CD4-positive, alpha-beta memory T cell (primary cell): ENCODE results near the gene GNL2. TPM values are rescaled to one million over a fixed set of nuclear protein-coding genes. Genes with fewer than 3 reads are reported as not detected.

Experiments used
- CTCF ChIA-PET: fragments of 350-600 bp; sonication (Branson Sonifier 250); formaldehyde crosslinking; loops from one replicate; lab custom pipeline; 2021; ENCODE audit warnings: inconsistent platforms; ENCODE audit not compliant: partially characterized antibody; lab: Charles Lee
- POLR2A ChIA-PET: fragments of 350-600 bp; sonication (Branson Sonifier 250); formaldehyde crosslinking; loops from one replicate; lab custom pipeline; 2021; ENCODE audit not compliant: partially characterized antibody; lab: Charles Lee
- DNase-seq, 5 donors: peaks; one replicate each; pipeline versions ENCODE4 v3.0.0 to v3.0.0-alpha.2; 2020 to 2022; ENCODE audit warnings: mixed read lengths in 1 of 5
- H3K27ac ChIP-seq: one replicate; pipeline ENCODE4 v1.7.0; 2013; ENCODE audit warnings: low read depth, low read length
- H3K27me3 ChIP-seq: 2 replicates; pipeline ENCODE4 v1.7.0; 2013; ENCODE audit warnings: mild to moderate bottlenecking, low read length, moderate library complexity; ENCODE audit not compliant: insufficient read depth
- H3K36me3 ChIP-seq: 2 replicates; pipeline ENCODE4 v1.7.0; 2013; ENCODE audit warnings: mild to moderate bottlenecking, low read length, moderate library complexity; ENCODE audit not compliant: insufficient read depth
- H3K4me1 ChIP-seq: 2 replicates; pipeline ENCODE4 v1.7.0; 2013; ENCODE audit warnings: mild to moderate bottlenecking, low read length, moderate library complexity; ENCODE audit not compliant: insufficient read depth
- H3K4me3 ChIP-seq, 2 donors: one replicate each; pipeline ENCODE4 v1.7.0; 2013; ENCODE audit warnings: low read length in 2 of 2, mild to moderate bottlenecking in 1 of 2
- H3K9me3 ChIP-seq, 2 donors: one replicate each; pipeline ENCODE4 v1.7.0; 2013; ENCODE audit warnings: low read length in 2 of 2, control low read depth in 1 of 2; ENCODE audit not compliant: control insufficient read depth in 1 of 2
- H3K27ac Mint-ChIP-seq, 7 donors: one replicate each; pipeline ENCODE4 v1.8.0; 2020 to 2021; ENCODE audit warnings: mixed read lengths in 7 of 7, mild to moderate bottlenecking in 6 of 7, inconsistent platforms in 3 of 7, moderate library complexity in 3 of 7
- H3K27me3 Mint-ChIP-seq, 2 donors: one replicate each; pipeline ENCODE4 v1.8.0; 2020 to 2021; ENCODE audit warnings: mixed read lengths in 2 of 2
- H3K36me3 Mint-ChIP-seq, 2 donors: one replicate each; pipeline ENCODE4 v1.8.0; 2020 to 2021; ENCODE audit warnings: mixed read lengths in 2 of 2, inconsistent platforms in 1 of 2, mild to moderate bottlenecking in 1 of 2
- H3K4me1 Mint-ChIP-seq, 4 donors: one replicate each; pipeline ENCODE4 v1.8.0; 2020 to 2021; ENCODE audit warnings: mixed read lengths in 4 of 4, mild to moderate bottlenecking in 1 of 4
- H3K4me3 Mint-ChIP-seq, 8 donors: one replicate each; pipeline ENCODE4 v1.8.0; 2020 to 2021; ENCODE audit warnings: mixed read lengths in 8 of 8, mild to moderate bottlenecking in 7 of 8, moderate library complexity in 6 of 8, inconsistent platforms in 3 of 8
- H3K9me3 Mint-ChIP-seq, 8 donors: one replicate each; pipeline ENCODE4 v1.8.0; 2020 to 2021; ENCODE audit warnings: mixed read lengths in 8 of 8, mild to moderate bottlenecking in 5 of 8, inconsistent platforms in 3 of 8, moderate library complexity in 1 of 8
- intact Hi-C: fragments of 100-400 bp; cut with micrococcal nuclease; formaldehyde crosslinking; loops from one replicate; pipeline ENCODE4 v1.15.1; 2023
- polyA plus RNA-seq, 2 donors: library from polyadenylated mRNA; unstranded; fragments of 300-500 nt; fragmentation: Illumina TruSeq; gene quantifications; one replicate each; pipeline ENCODE4 v1.2.3, GENCODE V29; 2021
- total RNA-seq, 2 experiments: library from RNA; stranded (reverse); gene quantifications; one replicate each; pipeline ENCODE4 v1.2.3, GENCODE V29; 2021

The GNL2 gene
- total and polyA plus RNA-seq, 4 experiments from 2014 or later, result 33.6 to 56.3 (median 35.5) TPM

DNA sequence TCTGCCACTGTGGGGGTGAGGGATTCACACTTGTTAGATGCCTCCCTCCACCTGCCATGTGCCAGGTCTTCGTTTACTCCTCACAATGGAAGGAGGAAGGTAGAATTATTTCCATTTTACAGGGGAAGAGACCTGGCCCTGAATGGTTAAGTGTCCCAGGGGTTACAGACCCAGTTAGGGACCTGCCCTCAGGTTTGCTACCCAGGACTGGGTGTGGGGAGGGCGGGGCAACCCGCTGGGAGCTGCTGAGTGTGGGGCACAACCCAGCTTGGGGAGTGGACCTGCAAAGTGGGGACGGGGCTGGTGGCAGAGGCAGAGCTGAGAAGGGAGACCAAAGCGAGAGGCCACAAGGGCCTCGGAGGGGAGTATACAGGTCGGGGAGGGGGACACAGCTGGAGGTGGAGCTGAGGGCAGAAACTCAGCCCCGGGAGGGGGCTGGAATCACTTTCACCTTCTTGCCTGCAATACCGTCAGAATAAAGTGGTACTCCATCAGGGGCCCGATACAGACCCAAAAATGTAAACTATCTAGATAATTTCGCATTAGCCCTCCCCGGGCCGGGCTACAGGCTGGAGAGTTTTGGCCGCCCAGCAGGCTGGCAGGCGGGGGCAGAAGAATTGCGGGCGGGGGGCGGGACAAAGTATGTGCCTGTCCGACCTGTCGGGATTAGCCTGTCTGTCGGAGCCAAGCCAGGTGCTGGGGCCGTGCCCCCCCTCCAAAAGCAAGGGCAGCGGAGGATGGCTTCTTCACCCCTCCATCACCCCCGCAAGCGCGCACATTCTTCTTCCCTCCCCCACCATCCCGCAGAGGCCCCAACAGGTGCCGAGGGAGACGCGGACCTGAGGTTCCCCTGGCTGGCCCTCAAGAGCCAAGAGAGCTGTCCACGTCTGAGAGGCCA, 37.6 kb upstream of the GNL2 start:
- peaks cover 0 to 3% (median 0%) of the 10 kb centered on the region in 8 donors for H3K9me3 Mint-ChIP-seq
- H3K4me3 Mint-ChIP-seq, result peak overlapping the region in 3 of 8 donors; percentile 20 to 68 (median 36)
- Histone ChIP-seq H3K27me3 (peaks cover 63% of the 10 kb centered on the region), H3K4me3 (no peak overlapping the region), H3K36me3 (no peaks in the 10 kb centered on the region), H3K4me1 (no peaks in the 10 kb centered on the region), H3K27ac (no peak overlapping the region), H3K9me3 (no peaks in the 10 kb centered on the region)
- H3K27ac Mint-ChIP-seq, result no peak overlapping the region
- peaks cover 58 to 67% of the 10 kb centered on the region in 2 donors for H3K27me3 Mint-ChIP-seq
- ChIA-PET CTCF (no interaction called here), POLR2A (no interaction called here)
- no peaks in the 10 kb centered on the region for H3K36me3 Mint-ChIP-seq
- no peak for DNase-seq
- H3K4me1 Mint-ChIP-seq, result peaks cover 7 to 22% (median 12%) of the 10 kb centered on the region in 4 donors
- intact Hi-C loops, result no loop called here

GRCh38 chr1:37631036-37631435, 35.3 kb upstream of the GNL2 start:
- Mint-ChIP-seq H3K36me3 (no peaks in the 10 kb centered on the region), H3K27me3 (peaks cover 64% of the 10 kb centered on the region in 2 donors), H3K9me3 (peaks cover 0 to 2% (median 0%) of the 10 kb centered on the region in 8 donors), H3K4me3 (no peak overlapping the region), H3K27ac (no peak overlapping the region), H3K4me1 (peaks cover 7 to 22% (median 12%) of the 10 kb centered on the region in 4 donors)
- no peak for DNase-seq
- Histone ChIP-seq H3K27ac (no peak overlapping the region), H3K9me3 (no peaks in the 10 kb centered on the region), H3K27me3 (peaks cover 63% of the 10 kb centered on the region), H3K36me3 (no peaks in the 10 kb centered on the region), H3K4me3 (no peak overlapping the region), H3K4me1 (no peaks in the 10 kb centered on the region)
- CTCF ChIA-PET, result no interaction called here
- POLR2A ChIA-PET, result no interaction called here
- intact Hi-C loops, result no loop called here

GRCh38 chr1:37630426-37631028, 34.8 kb upstream of the GNL2 start:
- Mint-ChIP-seq H3K27ac (no peak overlapping the region), H3K36me3 (no peaks in the 10 kb centered on the region), H3K4me3 (peak overlapping the region in 1 of 8 donors; percentile 26), H3K4me1 (peaks cover 6 to 21% (median 12%) of the 10 kb centered on the region in 4 donors), H3K27me3 (peaks cover 60 to 63% of the 10 kb centered on the region in 2 donors), H3K9me3 (peaks cover 0 to 2% (median 0%) of the 10 kb centered on the region in 8 donors)
- no peak for DNase-seq
- Histone ChIP-seq H3K9me3 (no peaks in the 10 kb centered on the region), H3K4me3 (no peak overlapping the region), H3K4me1 (no peaks in the 10 kb centered on the region), H3K36me3 (no peaks in the 10 kb centered on the region), H3K27me3 (peaks cover 60% of the 10 kb centered on the region), H3K27ac (no peak overlapping the region)
- intact Hi-C loops, result no loop called here
- CTCF ChIA-PET, result interaction anchor here (0.8 kb wide), 1 partner anchor 32 kb away, joined by 3 read pairs; no protein-coding TSS in a partner anchor
- POLR2A ChIA-PET, result no interaction called here

GRCh38 chr1:37629726-37630425, 34.1 kb upstream of the GNL2 start:
- Histone ChIP-seq H3K4me3 (no peak overlapping the region), H3K27ac (no peak overlapping the region), H3K9me3 (no peaks in the 10 kb centered on the region), H3K27me3 (peaks cover 54% of the 10 kb centered on the region), H3K36me3 (no peaks in the 10 kb centered on the region), H3K4me1 (no peaks in the 10 kb centered on the region)
- ChIA-PET POLR2A (interaction anchor here (0.6 kb wide), 1 partner anchor 16 kb away, joined by 3 read pairs; no protein-coding TSS in a partner anchor), CTCF (interaction anchor here (0.8 kb wide), 1 partner anchor 32 kb away, joined by 3 read pairs; no protein-coding TSS in a partner anchor)
- DNase-seq, result no peak
- intact Hi-C loops, result no loop called here
- Mint-ChIP-seq H3K27me3 (peaks cover 57 to 62% of the 10 kb centered on the region in 2 donors), H3K9me3 (peaks cover 0 to 2% (median 0%) of the 10 kb centered on the region in 8 donors), H3K27ac (no peak overlapping the region), H3K4me1 (peaks cover 2 to 14% (median 7%) of the 10 kb centered on the region in 4 donors), H3K36me3 (no peaks in the 10 kb centered on the region), H3K4me3 (no peak overlapping the region)

DNA sequence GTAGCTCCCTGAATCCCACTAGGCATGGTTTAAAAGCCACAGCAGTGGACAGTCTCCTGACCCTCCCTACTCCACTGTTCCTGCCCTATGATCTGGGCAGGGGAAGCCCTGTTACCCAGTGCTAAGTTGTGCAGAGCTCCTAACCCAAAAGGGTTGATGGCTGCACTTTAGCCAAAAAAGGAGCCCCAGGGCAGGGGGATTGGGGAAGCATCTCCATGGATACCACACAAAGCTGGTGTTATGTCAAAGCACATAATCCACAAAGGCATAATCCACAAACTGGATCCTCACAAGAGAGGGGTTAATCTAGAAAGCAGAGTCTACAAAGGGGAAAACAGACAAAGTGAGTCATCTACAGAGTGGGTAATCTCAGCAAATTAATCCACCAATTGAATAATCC, 33.3 kb upstream of the GNL2 start:
- no peak for DNase-seq
- no peak overlapping the region for H3K27ac Mint-ChIP-seq
- intact Hi-C loops, result no loop called here
- no peaks in the 10 kb centered on the region for H3K9me3 ChIP-seq
- peaks cover 54% of the 10 kb centered on the region for H3K27me3 ChIP-seq
- no peaks in the 10 kb centered on the region for H3K36me3 ChIP-seq
- POLR2A ChIA-PET, result interaction anchor here (0.6 kb wide), 1 partner anchor 17 kb away, joined by 3 read pairs; no protein-coding TSS in a partner anchor
- H3K9me3 Mint-ChIP-seq, result peaks cover 0 to 2% (median 0%) of the 10 kb centered on the region in 8 donors
- no peaks in the 10 kb centered on the region for H3K36me3 Mint-ChIP-seq
- H3K4me1 Mint-ChIP-seq, result peaks cover 0 to 11% (median 7%) of the 10 kb centered on the region in 4 donors
- H3K27me3 Mint-ChIP-seq, result peaks cover 56 to 64% of the 10 kb centered on the region in 2 donors
- CTCF ChIA-PET, result no interaction called here
- no peak overlapping the region for H3K4me3 ChIP-seq
- no peaks in the 10 kb centered on the region for H3K4me1 ChIP-seq
- H3K27ac ChIP-seq, result no peak overlapping the region
- no peak overlapping the region for H3K4me3 Mint-ChIP-seq

- Mint-ChIP-seq H3K36me3 (no peaks in the 10 kb centered on the region), H3K4me3 (no peak overlapping the region), H3K27me3 (peaks cover 50 to 59% of the 10 kb centered on the region in 2 donors), H3K4me1 (peaks cover 0 to 7% (median 3%) of the 10 kb centered on the region in 4 donors), H3K27ac (no peak overlapping the region), H3K9me3 (peaks cover 0 to 2% (median 0%) of the 10 kb centered on the region in 8 donors)
- no peak overlapping the region for H3K27ac ChIP-seq
- H3K4me1 ChIP-seq, result no peaks in the 10 kb centered on the region
- H3K36me3 ChIP-seq, result no peaks in the 10 kb centered on the region
- H3K27me3 ChIP-seq, result peaks cover 50% of the 10 kb centered on the region
- H3K4me3 ChIP-seq, result no peak overlapping the region
- no peak for DNase-seq
- intact Hi-C loops, result no loop called here
- no peaks in the 10 kb centered on the region for H3K9me3 ChIP-seq
- ChIA-PET CTCF (interaction anchor here (0.6 kb wide), 1 partner anchor 27 kb away, joined by 3 read pairs; no protein-coding TSS in a partner anchor), POLR2A (no interaction called here)
Observed at GRCh38 chr1:37628026-37628556, 32.4 kb upstream of the GNL2 start.
